Activated CD4-positive, CD25-positive, alpha-beta regulatory T cell treated with anti-CD3 and anti-CD28 coated beads, Interleukin-2, amount 50 U/mL, for 16 hours (primary cell): ENCODE data around the gene R3HDM1.
"Not testable (repeated sequence)": the region's sequence is repeated elsewhere in the genome, so short reads cannot be mapped to it uniquely, and the experiment has no call there.

Source experiments
- DNase-seq: peaks from one replicate; pipeline ENCODE4 v3.0.0-alpha.2; 2020; ENCODE audit warnings: low read depth, low spot score

Gene R3HDM1

DNA sequence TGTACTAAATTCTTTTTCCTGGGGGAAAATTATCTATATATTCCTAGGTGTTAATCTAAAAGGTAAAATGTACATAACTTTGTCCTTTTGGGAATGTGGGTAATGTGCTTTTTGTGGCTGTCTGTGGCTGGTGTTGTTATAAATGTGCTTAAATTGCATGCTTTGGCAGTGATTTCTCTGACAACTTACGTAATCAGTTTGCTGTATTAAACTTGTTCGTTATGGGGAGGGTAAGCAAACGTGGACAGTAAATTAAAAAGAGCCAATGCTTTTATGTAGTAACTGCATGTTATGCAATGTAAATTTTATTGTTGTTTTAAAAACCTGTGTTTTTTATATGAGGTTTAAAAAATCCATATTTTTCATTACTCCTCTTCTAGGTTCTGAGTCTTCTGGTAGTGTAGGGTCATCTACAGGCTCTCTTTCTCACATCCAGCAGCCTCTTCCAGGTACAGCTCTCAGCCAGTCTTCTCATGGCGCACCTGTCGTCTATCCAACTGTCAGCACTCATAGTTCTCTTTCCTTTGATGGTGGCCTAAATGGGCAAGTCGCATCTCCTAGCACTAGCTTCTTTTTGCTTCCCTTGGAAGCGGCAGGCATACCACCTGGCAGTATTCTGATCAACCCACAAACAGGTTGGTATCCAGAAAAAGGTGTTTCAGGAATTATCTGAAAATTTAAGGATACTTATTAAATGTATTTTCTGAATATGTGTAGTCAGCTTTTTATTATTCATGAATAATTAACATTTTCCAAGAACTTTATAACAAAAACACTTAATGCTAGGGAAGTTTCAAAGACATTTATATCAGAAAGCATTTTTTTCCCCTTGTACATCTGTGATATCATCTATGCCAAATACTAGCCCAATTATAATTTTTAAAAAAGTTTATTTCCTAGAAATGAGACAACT, 110.1 kb downstream of the R3HDM1 start:
- DNase-seq, result no peak

DNA sequence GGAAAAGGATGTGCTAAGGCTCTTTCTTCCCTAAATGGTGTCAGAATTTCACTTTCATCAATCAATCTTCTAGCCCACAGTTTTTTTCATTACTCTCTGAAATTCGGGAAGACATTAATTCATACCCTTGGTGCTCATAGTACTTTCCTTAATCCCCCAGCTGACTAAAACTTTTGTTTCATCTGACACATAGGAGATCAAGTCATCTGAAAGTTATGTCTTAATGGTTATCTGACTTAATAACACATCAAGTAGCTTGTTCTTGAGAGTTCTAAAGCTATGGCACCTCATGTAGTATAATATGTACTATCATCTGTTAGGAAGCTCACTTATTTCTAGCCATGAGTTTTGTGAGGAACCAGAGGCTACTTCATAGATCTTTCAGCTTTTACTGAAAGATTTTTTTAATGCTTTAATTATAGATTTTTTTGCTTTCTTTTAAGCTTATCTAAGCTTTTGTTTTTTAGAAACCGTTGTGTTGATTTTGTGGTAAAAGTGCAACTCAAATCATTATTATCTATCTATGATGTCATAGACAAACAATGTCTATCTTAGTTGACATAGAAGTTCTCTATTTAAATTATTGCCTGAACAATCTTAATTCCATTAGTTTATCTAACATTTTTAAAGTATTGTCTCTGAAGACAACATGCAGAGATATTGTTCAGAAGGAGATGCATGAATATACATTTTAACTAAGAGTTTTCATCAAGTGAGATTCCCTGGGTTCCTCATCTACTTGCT, 116.7 kb downstream of the R3HDM1 start:
- no peak for DNase-seq

DNA sequence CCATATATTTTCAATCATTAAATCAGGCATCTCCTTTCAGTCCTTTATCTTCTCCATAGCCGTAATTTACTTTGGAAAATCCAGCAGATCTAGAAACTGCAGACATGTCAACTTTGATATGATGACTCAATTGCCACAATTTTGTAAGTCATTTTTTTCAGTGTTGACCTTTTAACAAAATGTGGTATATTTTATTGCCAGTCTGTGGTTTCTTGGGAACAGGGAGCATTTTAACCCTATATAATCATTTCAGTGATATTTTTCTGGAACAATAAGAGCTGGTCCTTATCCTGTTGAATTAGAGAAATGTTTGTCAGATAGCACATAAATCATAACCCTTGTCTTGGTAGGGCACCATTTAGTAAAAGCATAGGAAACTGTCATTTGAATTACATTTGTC, 119.4 kb downstream of the R3HDM1 start:
- DNase-seq, result no peak

GRCh38 chr2:135651717-135652116, 120.4 kb downstream of the R3HDM1 start:
- no peak for DNase-seq

DNA sequence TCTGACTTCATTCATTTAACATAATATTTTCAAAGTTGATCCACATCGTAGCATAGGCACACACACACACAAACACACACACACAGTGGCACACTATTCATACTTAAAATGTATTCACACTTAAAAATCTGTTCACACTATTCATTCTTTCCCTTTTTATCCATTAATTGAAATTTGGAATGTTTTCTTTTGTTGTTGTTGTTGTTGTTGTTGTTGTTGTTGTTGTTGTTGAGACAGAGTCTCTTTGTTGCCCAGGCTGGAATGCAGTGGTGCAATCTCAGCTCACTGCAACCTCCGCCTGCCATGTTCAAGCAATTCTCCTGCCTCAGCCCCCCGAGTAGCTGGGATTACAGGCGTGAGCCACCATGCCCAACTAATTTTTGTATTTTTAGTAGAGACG, 123.0 kb downstream of the R3HDM1 start:
- DNase-seq, result not testable (repeated sequence)

GRCh38 chr2:135657806-135658582, 126.7 kb downstream of the R3HDM1 start:
- peak; percentile 4 for DNase-seq

GRCh38 chr2:135662088-135662487, 130.8 kb downstream of the R3HDM1 start:
- no peak for DNase-seq

DNA sequence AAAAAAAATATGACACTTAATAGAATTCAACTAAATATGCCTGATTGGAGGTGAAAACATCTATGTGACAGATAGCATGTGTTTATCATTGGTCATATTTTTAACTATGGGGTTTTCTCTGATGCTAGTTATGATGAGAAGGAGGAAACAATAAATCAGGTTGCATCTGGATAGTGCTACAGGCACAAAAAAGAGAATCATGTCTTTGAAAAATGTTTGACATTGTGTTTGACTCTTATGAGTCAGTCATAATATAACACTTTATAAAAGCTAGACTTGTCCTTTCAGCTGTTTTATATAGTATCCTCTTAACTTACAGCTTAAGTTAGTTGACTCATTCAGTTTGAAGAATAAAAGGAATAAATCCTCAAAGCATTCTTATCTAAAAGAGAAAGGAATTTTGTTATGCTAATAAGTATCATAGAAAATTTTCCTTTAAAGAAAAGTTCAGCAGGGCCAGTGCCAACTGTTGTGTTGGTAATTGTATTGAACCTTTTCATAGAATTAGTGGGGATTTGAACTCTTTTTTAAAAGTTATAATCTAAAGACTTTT, 131.9 kb downstream of the R3HDM1 start:
- no peak for DNase-seq

- no peak for DNase-seq
Observed at GRCh38 chr2:135664623-135665068, 133.4 kb downstream of the R3HDM1 start.

DNA sequence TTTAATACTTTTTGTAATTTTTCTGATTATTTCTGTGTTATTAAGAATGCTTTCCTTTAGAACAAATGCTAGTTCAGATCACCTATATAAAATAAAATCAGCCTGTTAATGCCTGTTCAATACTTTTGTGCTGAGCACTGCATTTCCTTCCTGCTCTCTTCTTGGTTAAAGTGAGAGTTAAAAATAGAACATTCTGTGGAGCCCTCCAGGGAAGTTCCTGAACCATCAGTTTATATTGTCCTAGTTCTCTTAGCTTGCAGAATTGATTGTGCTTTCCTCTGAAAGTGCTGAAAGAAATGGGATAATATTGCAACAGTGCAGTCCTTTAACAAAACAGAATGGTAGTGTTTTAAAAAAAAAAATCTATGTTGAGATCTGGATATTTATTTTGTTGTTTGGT, 135.8 kb downstream of the R3HDM1 start:
- DNase-seq, result no peak

GRCh38 chr2:135674453-135674852, 143.2 kb downstream of the R3HDM1 start:
- DNase-seq, result no peak

DNA sequence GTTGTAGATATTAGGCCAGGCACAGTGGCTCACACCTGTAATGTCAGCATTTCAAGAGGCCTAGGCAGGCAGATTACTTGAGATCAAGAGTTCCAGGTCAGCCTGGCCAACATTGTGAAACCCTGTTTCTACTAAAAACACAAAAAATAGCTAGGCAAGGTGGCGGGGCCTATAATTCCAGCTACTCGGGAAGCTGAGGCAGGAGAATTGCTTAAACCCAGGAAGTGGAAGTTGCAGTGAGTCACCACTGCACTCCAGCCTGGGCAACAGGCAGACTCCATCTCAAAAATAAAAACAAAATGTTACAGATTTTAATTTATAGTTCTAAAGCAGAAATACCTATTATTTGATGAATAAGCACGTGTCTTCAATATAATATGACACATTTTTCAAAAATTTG, 144.7 kb downstream of the R3HDM1 start:
- DNase-seq, result no peak

GRCh38 chr2:135679125-135679524, 147.8 kb downstream of the R3HDM1 start:
- no peak for DNase-seq

GRCh38 chr2:135685361-135685760, 154.1 kb downstream of the R3HDM1 start:
- no peak for DNase-seq

GRCh38 chr2:135688978-135689377, 157.7 kb downstream of the R3HDM1 start:
- no peak for DNase-seq

- no peak for DNase-seq
Observed at GRCh38 chr2:135689679-135690078, 158.4 kb downstream of the R3HDM1 start.

GRCh38 chr2:135694711-135695110, 163.4 kb downstream of the R3HDM1 start:
- DNase-seq, result no peak

DNA sequence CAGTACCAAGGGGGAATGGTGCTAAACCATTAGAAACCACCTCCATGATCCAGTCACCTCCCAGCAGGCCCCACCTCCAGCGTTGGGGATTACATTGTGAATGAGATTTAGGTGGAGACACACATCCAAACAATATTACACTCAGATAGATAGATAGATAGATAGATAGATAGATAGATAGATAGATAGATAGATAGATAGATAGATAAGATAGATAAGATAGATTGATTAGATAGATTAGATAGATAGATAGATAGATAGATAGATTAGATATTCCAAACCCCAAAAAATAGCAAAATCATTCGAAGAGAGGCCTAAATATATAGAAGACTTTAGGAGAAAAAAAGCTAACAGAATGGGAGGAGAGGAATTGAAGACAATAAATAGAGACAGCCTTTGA, 167.6 kb downstream of the R3HDM1 start:
- DNase-seq, result no peak

GRCh38 chr2:135701442-135701841, 170.2 kb downstream of the R3HDM1 start:
- DNase-seq, result no peak

DNA sequence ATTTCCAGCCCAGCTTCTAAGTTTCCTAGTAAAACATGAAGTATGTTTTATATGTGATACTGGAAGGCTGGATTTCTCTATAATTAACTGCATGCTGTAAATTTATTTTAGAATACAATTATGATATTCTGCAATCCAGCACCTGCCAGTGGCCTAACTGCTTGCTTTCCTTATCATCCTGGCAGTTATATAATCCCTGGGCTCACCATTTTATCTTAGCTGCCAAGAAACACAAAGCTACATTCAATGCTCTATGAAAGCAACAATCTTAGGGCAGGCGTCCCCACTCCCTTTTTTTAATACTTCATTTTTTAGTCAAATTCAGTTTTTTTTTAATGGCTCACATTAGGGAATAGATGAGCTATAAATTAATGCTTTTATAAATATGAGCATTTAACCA, 172.0 kb downstream of the R3HDM1 start:
- DNase-seq, result no peak

GRCh38 chr2:135704075-135704474, 172.8 kb downstream of the R3HDM1 start:
- not testable (repeated sequence) for DNase-seq

DNA sequence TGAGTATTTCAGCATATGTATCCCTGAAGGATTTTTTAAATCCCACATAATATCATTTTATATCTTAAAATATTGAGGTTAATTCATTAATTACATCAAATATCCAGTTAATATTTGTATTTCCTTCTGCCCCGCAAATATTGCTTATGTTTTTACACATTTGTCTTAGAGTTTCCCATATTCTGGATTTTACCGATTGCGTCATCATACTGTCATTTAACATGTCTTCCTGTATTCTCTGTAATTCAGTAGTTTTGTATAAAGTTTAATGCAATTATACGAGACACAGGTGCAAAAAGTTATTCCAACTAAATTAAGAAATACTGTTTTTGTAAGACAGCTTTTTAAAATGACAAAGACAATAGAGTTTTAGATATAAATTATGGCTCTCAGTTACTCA, 176.9 kb downstream of the R3HDM1 start:
- no peak for DNase-seq
